GM23248 (cell line): ENCODE data around the gene ITGAL. TPM values are rescaled to one million over a fixed set of nuclear protein-coding genes. Genes with fewer than 3 reads are reported as not detected.

Source experiments
- DNase-seq: peaks from one replicate; pipeline ENCODE4 v3.0.0-alpha.2; 2015
- H2AFZ ChIP-seq: fragments of 200-600 bp; sonication (generic); 2 replicates; pipeline ENCODE4 v1.6.1; 2016; ENCODE audit warnings: antibody characterized with exemption
- H3F3A ChIP-seq: fragments of 200-600 bp; sonication (generic); 2 replicates; pipeline ENCODE4 v1.6.1; 2016; ENCODE audit warnings: mild to moderate bottlenecking, antibody characterized with exemption, mixed run types; ENCODE audit not compliant: insufficient read depth
- H3K27ac ChIP-seq: fragments of 200-600 bp; sonication (generic); 2 replicates; pipeline ENCODE4 v1.5.1; 2016; ENCODE audit warnings: mild to moderate bottlenecking
- H3K27me3 ChIP-seq: fragments of 200-600 bp; sonication (generic); replicated peaks from 2 replicates; pipeline ENCODE4 v1.6.1; 2016; ENCODE audit warnings: mild to moderate bottlenecking; ENCODE audit not compliant: insufficient read depth
- H3K36me3 ChIP-seq: fragments of 200-600 bp; sonication (generic); 2 replicates; pipeline ENCODE4 v1.6.1; 2016; ENCODE audit warnings: low read depth, mild to moderate bottlenecking
- H3K4me1 ChIP-seq: fragments of 200-600 bp; sonication (generic); 2 replicates; pipeline ENCODE4 v1.6.1; 2016; ENCODE audit warnings: mild to moderate bottlenecking; ENCODE audit not compliant: insufficient read depth
- H3K4me2 ChIP-seq: fragments of 200-600 bp; sonication (generic); one replicate; pipeline ENCODE4 v1.6.1; 2016; ENCODE audit warnings: mild to moderate bottlenecking; ENCODE audit not compliant: unreplicated experiment
- H3K4me3 ChIP-seq: fragments of 200-600 bp; sonication (generic); 2 replicates; pipeline ENCODE4 v1.5.1; 2016; ENCODE audit warnings: mild to moderate bottlenecking
- H3K79me2 ChIP-seq: fragments of 200-600 bp; sonication (generic); 2 replicates; pipeline ENCODE4 v1.6.1; 2016; ENCODE audit warnings: mild to moderate bottlenecking; ENCODE audit not compliant: insufficient read depth
- H3K9ac ChIP-seq: fragments of 200-600 bp; sonication (generic); 2 replicates; pipeline ENCODE4 v1.6.1; 2016; ENCODE audit warnings: mild to moderate bottlenecking
- H3K9me2 ChIP-seq: fragments of 200-600 bp; sonication (generic); 2 replicates; pipeline ENCODE4 v1.6.1; 2016; ENCODE audit warnings: mixed run types, mild to moderate bottlenecking, moderate library complexity; ENCODE audit not compliant: insufficient read depth
- H3K9me3 ChIP-seq: fragments of 200-600 bp; sonication (generic); one replicate; pipeline ENCODE4 v1.6.1; 2017; ENCODE audit warnings: low read depth
- H4K20me1 ChIP-seq: fragments of 200-600 bp; sonication (generic); 2 replicates; pipeline ENCODE4 v1.6.0; 2016; ENCODE audit not compliant: insufficient read depth
- EZH2 ChIP-seq: fragments of 200-600 bp; sonication (generic); IDR thresholded peaks from 2 replicates; pipeline ENCODE4 v1.6.1; 2018; ENCODE audit warnings: antibody characterized with exemption, mild to moderate bottlenecking; ENCODE audit not compliant: insufficient read depth, poor library complexity, severe bottlenecking
- EZH2phosphoT487 ChIP-seq: fragments of 200-600 bp; sonication (generic); IDR thresholded peaks from 2 replicates; pipeline ENCODE4 v1.6.1; 2018; ENCODE audit warnings: antibody characterized with exemption, moderate library complexity, mild to moderate bottlenecking, low read depth; ENCODE audit not compliant: insufficient read depth
- WGBS, 2 experiments: methylation state at CpG; one replicate each; pipeline ENCODE4 v1.1.6; 2015 to 2017; ENCODE audit warnings: low lambda C conversion rate in 2 of 2, low coverage in 1 of 2; ENCODE audit errors: missing lambda C conversion rate in 2 of 2; 5-methylcytosine and 5-hydroxymethylcytosine counted together
- in situ Hi-C: fragments of 300-500 bp; cut with MboI; formaldehyde crosslinking; loops from 2 replicates; pipeline ENCODE4 v1.15.0; 2020
- polyA plus RNA-seq: library from polyadenylated mRNA; unstranded; fragments of >200 nt; fragmentation: Nextera tagmentation; extraction: Ambion mirVana; gene quantifications from 2 replicates; pipeline ENCODE4 v1.2.1, GENCODE V29; 2016
- total RNA-seq: library from RNA; depleted of rRNA; stranded (reverse); fragments of >200 nt; shearing (Covaris generic); gene quantifications from 2 replicates; pipeline ENCODE4 v1.2.3, GENCODE V29; 2014

ITGAL gene
- total and polyA plus RNA-seq, 2 experiments from 2014 or later = 0.65 TPM; not detected in 1

DNA sequence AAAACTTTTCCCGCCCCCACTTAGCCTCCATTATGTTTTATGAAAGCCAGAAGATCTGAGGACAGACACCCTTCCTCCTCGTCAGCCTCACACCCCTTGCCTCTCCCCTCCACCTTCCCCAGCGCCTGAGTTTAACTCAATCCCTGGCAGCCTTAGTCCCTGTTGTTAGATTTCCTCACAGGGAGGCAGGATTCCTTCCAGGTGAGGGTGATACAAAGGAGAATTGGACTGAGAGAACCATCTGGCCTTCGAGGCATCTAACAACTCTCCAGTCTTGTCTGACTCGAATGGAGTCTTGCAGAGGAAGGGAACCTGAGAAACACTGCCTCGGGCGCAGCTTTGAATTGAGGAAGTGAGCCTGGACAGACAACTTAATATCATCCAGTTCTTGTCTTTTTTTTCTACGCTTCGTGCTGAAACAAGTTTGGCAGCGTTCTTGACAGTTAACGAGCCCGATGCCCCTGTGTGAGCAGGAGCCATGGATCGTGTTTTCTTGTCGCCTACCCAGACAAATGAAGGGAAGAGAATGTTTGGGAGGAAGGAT lies 55.2 kb downstream of the ITGAL start:
- H3K9me2 ChIP-seq = no peaks in the 10 kb centered on the region
- H4K20me1 ChIP-seq = no peaks in the 10 kb centered on the region
- TF ChIP-seq EZH2 (no peak), EZH2phosphoT487 (no peak)
- H2AFZ ChIP-seq = peak overlapping the region; percentile 88
- H3K79me2 ChIP-seq = peaks cover 5% of the 10 kb centered on the region; the same call in 1 of the 2 replicates
- H3K9ac ChIP-seq = peak overlapping the region; percentile 86
- no peaks in the 10 kb centered on the region for H3K9me3 ChIP-seq
- in situ Hi-C loops = no loop called here
- H3K27me3 ChIP-seq = no peaks in the 10 kb centered on the region
- DNase-seq = peak; percentile 50
- WGBS, 2 experiments = 11 to 15% methylated on average over 14 of the region's 14 CpGs
- H3K27ac ChIP-seq = peak overlapping the region; percentile 90
- peak overlapping the region; percentile 91 for H3K4me2 ChIP-seq
- H3K36me3 ChIP-seq = no peaks in the 10 kb centered on the region
- peaks cover 19% of the 10 kb centered on the region for H3F3A ChIP-seq
- peaks cover 6% of the 10 kb centered on the region for H3K4me1 ChIP-seq
- peak overlapping the region; percentile 78 for H3K4me3 ChIP-seq

DNA sequence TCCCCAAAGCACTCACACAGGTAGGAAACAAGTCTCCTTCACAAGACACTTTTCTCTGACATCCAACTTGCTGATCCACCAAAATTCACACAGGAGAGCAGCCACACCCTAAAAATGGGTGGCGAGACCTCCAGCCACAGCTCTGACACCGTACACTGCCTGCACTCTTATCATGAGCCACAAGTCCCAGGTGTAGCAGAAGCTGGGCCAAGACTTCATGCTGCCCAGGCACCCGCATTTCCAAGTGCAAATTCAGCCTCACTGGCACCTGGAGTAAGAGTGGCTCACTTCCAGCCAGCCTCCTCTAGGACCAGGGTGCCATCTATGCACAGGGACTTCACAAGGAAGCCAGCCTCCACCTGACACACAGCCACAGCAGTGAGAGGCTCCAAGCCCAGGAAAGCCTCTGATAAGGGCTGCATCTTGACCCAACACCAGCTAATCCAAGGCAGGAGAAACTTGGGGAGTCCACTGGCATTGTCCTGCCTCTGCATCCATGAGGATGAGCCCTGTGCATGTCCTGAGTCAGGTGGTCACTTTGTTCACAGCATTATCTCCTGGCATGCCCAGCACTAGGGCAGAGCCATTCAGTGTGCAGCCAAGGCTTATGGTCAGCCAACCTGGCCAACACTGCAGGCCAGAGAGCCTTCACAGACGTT lies 56.4 kb downstream of the ITGAL start:
- H3K4me2 ChIP-seq = no peak overlapping the region
- DNase-seq = no peak
- no peak overlapping the region for H3K27ac ChIP-seq
- peaks cover 19% of the 10 kb centered on the region for H3F3A ChIP-seq
- WGBS, 2 experiments = 62 to 74% methylated on average over 4 of the region's 4 CpGs
- H3K4me1 ChIP-seq = peaks cover 6% of the 10 kb centered on the region
- in situ Hi-C loops = no loop called here
- no peaks in the 10 kb centered on the region for H3K9me2 ChIP-seq
- H3K36me3 ChIP-seq = no peaks in the 10 kb centered on the region
- no peak for TF ChIP-seq EZH2phosphoT487
- no peak for TF ChIP-seq EZH2
- peaks cover 18% of the 10 kb centered on the region for H3K79me2 ChIP-seq
- H3K9me3 ChIP-seq = no peaks in the 10 kb centered on the region
- no peaks in the 10 kb centered on the region for H3K27me3 ChIP-seq
- H2AFZ ChIP-seq = no peak overlapping the region
- H4K20me1 ChIP-seq = no peaks in the 10 kb centered on the region
- H3K4me3 ChIP-seq = no peak overlapping the region
- H3K9ac ChIP-seq = no peak overlapping the region

DNA sequence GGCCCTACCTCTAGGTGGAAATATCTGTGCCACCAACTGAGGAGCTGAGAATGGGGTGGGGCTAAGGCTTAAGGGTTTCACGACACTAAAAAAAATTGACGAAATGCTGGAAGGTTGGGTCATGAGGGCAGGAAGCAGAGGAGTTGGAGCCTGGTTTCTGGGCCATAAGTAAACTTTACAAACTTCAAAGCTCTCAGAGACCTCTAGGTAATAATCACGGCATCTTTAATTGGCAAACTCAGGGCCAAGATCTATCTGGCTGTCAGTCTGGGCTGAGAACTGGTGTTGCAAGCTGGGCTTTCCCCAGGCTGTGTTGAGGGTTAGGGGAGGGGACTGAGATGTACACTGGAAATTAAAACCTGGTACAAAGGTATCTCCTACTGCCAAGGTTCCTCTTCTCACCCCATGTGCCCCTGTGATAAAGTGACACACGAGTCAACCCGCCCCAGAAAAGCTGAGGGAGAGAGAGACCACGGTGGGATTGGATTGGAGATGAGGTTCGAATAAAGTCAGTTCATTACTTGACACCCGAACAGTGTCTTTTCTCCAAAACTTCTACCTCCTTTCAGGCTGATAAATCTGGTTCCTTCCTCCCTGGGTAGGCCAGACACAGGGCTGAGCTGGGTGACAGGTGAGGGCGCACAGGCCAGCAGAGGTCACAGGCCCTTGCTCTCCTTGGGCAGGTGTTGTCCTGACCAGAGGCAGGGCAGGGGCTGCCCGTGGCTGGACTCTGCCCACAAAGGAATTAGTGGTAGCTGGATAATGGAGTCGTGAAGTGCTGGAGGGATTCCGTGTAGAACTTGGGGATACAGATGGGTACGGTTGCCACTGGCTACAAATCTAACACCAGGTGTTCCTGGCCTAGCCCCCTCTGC lies 57.9 kb downstream of the ITGAL start:
- no peak overlapping the region for H3K4me2 ChIP-seq
- H4K20me1 ChIP-seq = no peaks in the 10 kb centered on the region
- in situ Hi-C loops = no loop called here
- 80 to 81% methylated on average over 13 of the region's 13 CpGs for WGBS, 2 experiments
- no peak for DNase-seq
- H3K9ac ChIP-seq = no peak overlapping the region
- no peaks in the 10 kb centered on the region for H3K27me3 ChIP-seq
- no peak overlapping the region for H3K4me3 ChIP-seq
- H3K9me2 ChIP-seq = no peaks in the 10 kb centered on the region
- no peak overlapping the region for H2AFZ ChIP-seq
- H3K27ac ChIP-seq = no peak overlapping the region
- no peaks in the 10 kb centered on the region for H3K9me3 ChIP-seq
- H3K36me3 ChIP-seq = no peaks in the 10 kb centered on the region
- H3K4me1 ChIP-seq = peaks cover 6% of the 10 kb centered on the region
- H3K79me2 ChIP-seq = peaks cover 24% of the 10 kb centered on the region
- peaks cover 18% of the 10 kb centered on the region for H3F3A ChIP-seq
- TF ChIP-seq EZH2phosphoT487 = no peak
- no peak for TF ChIP-seq EZH2

DNA sequence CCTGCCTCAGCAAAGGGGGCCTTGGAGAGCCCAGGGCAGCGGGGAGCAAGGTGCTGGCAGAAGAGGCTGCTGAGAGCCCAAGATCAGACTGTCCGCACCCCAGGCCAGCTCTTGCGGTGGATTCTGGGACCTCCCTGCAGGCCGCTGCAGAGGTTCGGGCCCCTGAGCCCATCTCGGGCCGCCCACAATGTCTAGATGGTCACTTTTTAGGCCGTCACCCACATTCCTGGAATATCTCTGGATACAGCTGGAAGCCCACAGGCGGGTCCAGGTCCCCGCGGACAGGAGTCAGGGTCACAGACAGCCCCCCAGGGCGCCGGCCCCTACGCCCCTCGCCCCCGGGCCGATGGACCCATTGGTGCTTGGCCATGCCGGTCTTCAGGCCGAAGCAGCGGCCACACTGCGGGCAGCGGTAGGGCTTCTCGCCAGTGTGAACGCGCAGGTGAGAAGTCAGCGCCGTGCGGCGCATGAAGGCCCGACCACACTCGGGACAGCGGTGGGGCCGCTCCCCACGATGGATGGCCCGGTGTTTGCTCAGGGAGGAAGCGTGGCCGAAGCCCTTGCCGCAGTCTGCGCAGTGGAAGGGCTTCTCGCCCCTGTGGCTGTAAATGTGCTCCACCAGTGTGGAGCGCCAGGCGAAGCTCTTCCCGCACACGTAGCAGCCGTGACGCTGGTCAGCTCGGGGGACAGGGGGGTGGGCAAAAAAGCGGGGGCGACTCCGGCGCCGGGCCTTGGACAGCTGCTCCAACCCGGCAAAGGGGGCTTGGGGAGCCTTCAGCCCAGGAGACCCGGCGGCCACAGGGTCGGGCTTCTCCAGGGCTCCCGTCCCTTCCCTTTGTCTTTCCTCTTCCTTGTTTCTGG lies 60.0 kb downstream of the ITGAL start:
- in situ Hi-C loops = no loop called here

More for the DNA sequence above, 60.0 kb downstream of the ITGAL start:
- Histone ChIP-seq H3K4me1 (peaks cover 6% of the 10 kb centered on the region), H3K27me3 (no peaks in the 10 kb centered on the region), H3K9ac (no peak overlapping the region), H3K9me2 (no peaks in the 10 kb centered on the region), H3K9me3 (no peaks in the 10 kb centered on the region), H3K4me3 (no peak overlapping the region), H2AFZ (no peak overlapping the region), H3F3A (peaks cover 11% of the 10 kb centered on the region), H3K27ac (no peak overlapping the region), H3K4me2 (no peak overlapping the region), H4K20me1 (no peaks in the 10 kb centered on the region), H3K36me3 (no peaks in the 10 kb centered on the region), H3K79me2 (peaks cover 24% of the 10 kb centered on the region)
- DNase-seq = no peak
- no peak for TF ChIP-seq EZH2phosphoT487
- no peak for TF ChIP-seq EZH2
- 95 to 97% methylated on average over 28 to 57 of the region's 57 CpGs for WGBS, 2 experiments
